ENCODE data around the gene ABHD17C. TPM values are rescaled to one million over a fixed set of nuclear protein-coding genes. Genes with fewer than 3 reads are reported as not detected.
A peak's percentile ranks its signal among the peaks of the same experiment; 100 is the strongest.

ABHD17C gene
- total RNA-seq (8.2 and 10.9 TPM in 2 replicates), polyA plus RNA-seq (5.6 and 5.9 TPM in 2 replicates), polyA minus RNA-seq (9.1 and 16.9 TPM in 2 replicates), Bru-seq, nascent RNA (percentile 61 among the genes with signal in this experiment), BruChase-seq, experiment 1, labeled RNA remaining after a 6-hour chase (percentile 55 among the genes with signal in this experiment), BruChase-seq, experiment 2, labeled RNA remaining after a 2-hour chase (percentile 54 among the genes with signal in this experiment)
- polyA plus RNA-seq (2011; cell fraction: cytosol; rRNA removed): 6.0 and 6.3 TPM in 2 replicates
- 4.1 and 4.5 TPM in 2 replicates for polyA plus RNA-seq (2011; cell fraction: nucleus; rRNA removed)
- 10.4 and 13.8 TPM in 2 replicates for polyA plus RNA-seq (2012)
- polyA minus RNA-seq (2011; cell fraction: cytosol; rRNA and poly(A)+ RNA removed): 24.6 TPM
- 6.3 and 6.8 TPM in 2 replicates for polyA minus RNA-seq (2011; cell fraction: nucleus; rRNA and poly(A)+ RNA removed)
- long read RNA-seq, transcript ABHD17C-201 (3 exons, 2,368 nt): major isoform, 19 of 22 reads
- long read RNA-seq, partial matches to known transcripts: 2 of 22 reads
- long read RNA-seq, other reads (novel, unspliced or antisense): 1 of 22 reads

DNA sequence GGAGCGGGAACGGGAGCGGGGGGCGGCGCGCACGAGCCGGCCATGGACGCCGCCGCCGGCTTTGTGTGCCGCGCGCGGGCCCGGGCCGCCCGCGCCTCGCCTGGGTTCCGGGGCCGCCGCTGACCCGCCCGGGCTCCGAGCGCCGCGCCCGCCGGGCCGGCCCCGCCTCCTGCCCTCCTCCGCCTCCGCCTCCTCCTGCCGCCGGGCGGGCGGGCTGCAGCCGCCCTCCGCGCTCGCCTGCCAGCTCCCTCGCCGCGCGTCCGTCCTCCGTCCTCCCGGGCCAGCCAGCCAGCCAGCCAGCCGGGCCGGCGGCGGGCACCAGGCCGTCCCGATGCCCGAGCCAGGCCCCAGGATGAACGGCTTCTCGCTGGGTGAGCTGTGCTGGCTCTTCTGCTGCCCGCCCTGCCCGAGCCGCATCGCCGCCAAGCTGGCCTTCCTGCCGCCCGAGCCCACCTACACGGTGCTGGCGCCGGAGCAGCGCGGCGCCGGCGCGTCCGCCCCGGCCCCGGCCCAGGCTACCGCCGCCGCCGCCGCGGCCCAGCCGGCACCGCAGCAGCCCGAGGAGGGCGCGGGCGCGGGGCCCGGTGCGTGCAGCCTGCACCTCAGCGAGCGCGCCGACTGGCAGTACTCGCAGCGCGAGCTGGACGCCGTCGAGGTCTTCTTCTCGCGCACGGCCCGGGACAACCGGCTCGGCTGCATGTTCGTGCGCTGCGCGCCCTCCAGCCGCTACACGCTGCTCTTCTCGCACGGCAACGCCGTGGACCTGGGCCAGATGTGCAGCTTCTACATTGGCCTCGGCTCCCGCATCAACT is at the start of gene ABHD17C:
ABHD17C (plus strand) TSS at position 212 of the 812 bp plus-strand sequence; CDS start at position 332, 120 bp downstream.
- DNase-seq (ENCODE audit: low read depth, low spot score): peak; percentile 51
- H3K4me3 ChIP-seq (replicated peaks in 1 of 3; ENCODE audit: insufficient read depth in 1 of 3, low read depth in 1 of 3, low read length in 3 of 3): peak within 1 kb of the TSS; percentile 80 to 96 (median 85)
- peak within 1 kb of the TSS; percentile 60 for H3K27ac ChIP-seq (ENCODE audit: insufficient read depth, low read depth, low read length)
- H3K9me3 ChIP-seq (replicated peaks; ENCODE audit: control insufficient read depth, insufficient read depth, low read length): no peaks in the 10 kb centered on the region
- peaks cover 16% of the 10 kb centered on the region for H3K4me1 ChIP-seq (ENCODE audit: control insufficient read depth, extremely low read depth, insufficient read depth, low read length)
- no peaks in the 10 kb centered on the region for H3K9me1 ChIP-seq (replicated peaks; ENCODE audit: control insufficient read depth, extremely low read depth, insufficient read depth, low read length)
- FAIRE-seq: no peak
- peaks cover 41% of the 10 kb centered on the region for H3K79me2 ChIP-seq (ENCODE audit: control insufficient read depth, insufficient read depth, low read length)
- dilution Hi-C loops (cut with MboI; ENCODE audit: extremely low pct_ligation_motif_present, low sequenced_read_pairs) (no loop called here), intact Hi-C loops (cut with micrococcal nuclease) (no loop called here)
- CTCF ChIA-PET: interaction anchor here (0.8 to 7.3 kb wide), 10 partner anchors 10 to 275 kb away, joined by 3 to 131 read pairs (median 5); partner anchors contain the start of gene CEMIP
- H3K27me3 ChIP-seq (ENCODE audit: control insufficient read depth in 2 of 2, insufficient read depth in 2 of 2, low read length in 2 of 2): no peaks in the 10 kb centered on the region
- H3K36me3 ChIP-seq (ENCODE audit: control insufficient read depth in 2 of 2, extremely low read depth in 1 of 2, insufficient read depth in 2 of 2, low read length in 2 of 2): no peaks in the 10 kb centered on the region
- H4K20me1 ChIP-seq (replicated peaks; ENCODE audit: control insufficient read depth, extremely low read depth, insufficient read depth, low read length): no peaks in the 10 kb centered on the region
- peak; percentile 64 for TF ChIP-seq POLR2A (IDR thresholded peaks at IDR 0.05; ENCODE audit: low read depth, low read length)
- TF ChIP-seq POLR2AphosphoS5 (IDR thresholded peaks at IDR 0.05; ENCODE audit: insufficient read depth, low read depth, low read length): peak; percentile 29
- no peak for TF ChIP-seq JUN (IDR thresholded peaks at IDR 0.05; ENCODE audit: borderline replicate concordance, insufficient read depth, insufficient read length, low read depth)
- POLR2A ChIA-PET: interaction anchor here (0.9 kb wide), 1 partner anchor 128 kb away, joined by 3 read pairs; no protein-coding TSS in a partner anchor
- peak within 1 kb of the TSS; percentile 88 for H2AFZ ChIP-seq (ENCODE audit: low read depth, low read length)
- H3K9ac ChIP-seq (replicated peaks; ENCODE audit: extremely low read depth, insufficient read depth, low read length): peak within 1 kb of the TSS; percentile 73
- H3K4me2 ChIP-seq (ENCODE audit: insufficient read depth, low read length): peak within 1 kb of the TSS; percentile 95
- no TSS peak for BruUV-seq (replicated peaks)

DNA sequence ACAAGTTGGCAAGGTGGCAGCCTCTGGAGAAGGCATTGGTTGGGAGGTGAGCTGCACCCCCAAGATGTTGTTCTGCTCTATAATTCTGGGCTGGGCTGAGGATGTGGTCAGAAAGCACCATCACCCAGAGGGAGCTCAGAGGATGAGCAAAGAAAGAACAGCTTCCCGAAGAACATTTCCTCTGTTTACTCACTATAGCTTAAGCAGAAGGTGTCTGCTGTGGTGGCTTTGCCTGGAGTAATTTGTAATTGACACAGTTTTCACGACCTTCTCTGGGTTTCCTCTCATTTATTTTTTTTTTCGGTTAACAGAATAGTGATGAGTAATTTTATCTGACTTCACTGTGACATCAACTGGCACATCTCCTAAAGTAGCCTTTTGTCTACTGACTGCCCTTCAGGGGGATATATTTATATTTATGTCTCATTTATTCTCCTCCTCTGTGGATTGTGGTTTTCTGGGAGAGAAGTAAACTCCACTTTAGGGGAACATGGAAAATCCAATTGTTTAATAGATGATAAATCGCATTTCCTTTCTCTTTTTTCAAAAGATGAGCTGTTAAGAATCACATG is 49.5 kb upstream of the ABHD17C start:
- Histone ChIP-seq H4K20me1 (replicated peaks; ENCODE audit: control insufficient read depth, extremely low read depth, insufficient read depth, low read length) (no peaks in the 10 kb centered on the region), H3K27ac (ENCODE audit: insufficient read depth, low read depth, low read length) (no peak overlapping the region), H3K4me3 (replicated peaks in 1 of 3; ENCODE audit: insufficient read depth in 1 of 3, low read depth in 1 of 3, low read length in 3 of 3) (no peak overlapping the region), H3K9ac (replicated peaks; ENCODE audit: extremely low read depth, insufficient read depth, low read length) (no peak overlapping the region), H3K36me3 (ENCODE audit: control insufficient read depth in 2 of 2, extremely low read depth in 1 of 2, insufficient read depth in 2 of 2, low read length in 2 of 2) (no peaks in the 10 kb centered on the region), H3K27me3 (ENCODE audit: control insufficient read depth in 2 of 2, insufficient read depth in 2 of 2, low read length in 2 of 2) (no peaks in the 10 kb centered on the region), H2AFZ (ENCODE audit: low read depth, low read length) (no peak overlapping the region), H3K4me1 (ENCODE audit: control insufficient read depth, extremely low read depth, insufficient read depth, low read length) (no peaks in the 10 kb centered on the region), H3K4me2 (ENCODE audit: insufficient read depth, low read length) (no peak overlapping the region), H3K9me3 (replicated peaks; ENCODE audit: control insufficient read depth, insufficient read depth, low read length) (no peaks in the 10 kb centered on the region), H3K79me2 (ENCODE audit: control insufficient read depth, insufficient read depth, low read length) (no peaks in the 10 kb centered on the region), H3K9me1 (replicated peaks; ENCODE audit: control insufficient read depth, extremely low read depth, insufficient read depth, low read length) (no peaks in the 10 kb centered on the region)
- intact Hi-C loops (cut with micrococcal nuclease) (no loop called here), dilution Hi-C loops (cut with MboI; ENCODE audit: extremely low pct_ligation_motif_present, low sequenced_read_pairs) (no loop called here)
- ChIA-PET POLR2A (no interaction called here), CTCF (interaction anchor here (0.9 to 1.0 kb wide), 2 partner anchors 78 to 131 kb away, joined by 4 read pairs; no protein-coding TSS in a partner anchor)
- FAIRE-seq: no peak
- no peak for DNase-seq (ENCODE audit: low read depth, low spot score)
- TF ChIP-seq JUN (IDR thresholded peaks at IDR 0.05; ENCODE audit: borderline replicate concordance, insufficient read depth, insufficient read length, low read depth) (no peak), EZH2 (IDR thresholded peaks at IDR 0.05; ENCODE audit: borderline replicate concordance, low read depth, low read length, severe bottlenecking) (no peak), POLR2AphosphoS5 (IDR thresholded peaks at IDR 0.05; ENCODE audit: insufficient read depth, low read depth, low read length) (no peak), MYC (IDR thresholded peaks at IDR 0.05; ENCODE audit: low read depth, low read length) (no peak), FOS (IDR thresholded peaks at IDR 0.05; ENCODE audit: borderline replicate concordance, insufficient read depth, low read length) (no peak), POLR2A (IDR thresholded peaks at IDR 0.05; ENCODE audit: low read depth, low read length) (no peak), GATA2 (IDR thresholded peaks at IDR 0.05; ENCODE audit: insufficient read depth, insufficient read length, low read depth, low read length) (no peak)
- TF ChIP-seq, protein P1, sequence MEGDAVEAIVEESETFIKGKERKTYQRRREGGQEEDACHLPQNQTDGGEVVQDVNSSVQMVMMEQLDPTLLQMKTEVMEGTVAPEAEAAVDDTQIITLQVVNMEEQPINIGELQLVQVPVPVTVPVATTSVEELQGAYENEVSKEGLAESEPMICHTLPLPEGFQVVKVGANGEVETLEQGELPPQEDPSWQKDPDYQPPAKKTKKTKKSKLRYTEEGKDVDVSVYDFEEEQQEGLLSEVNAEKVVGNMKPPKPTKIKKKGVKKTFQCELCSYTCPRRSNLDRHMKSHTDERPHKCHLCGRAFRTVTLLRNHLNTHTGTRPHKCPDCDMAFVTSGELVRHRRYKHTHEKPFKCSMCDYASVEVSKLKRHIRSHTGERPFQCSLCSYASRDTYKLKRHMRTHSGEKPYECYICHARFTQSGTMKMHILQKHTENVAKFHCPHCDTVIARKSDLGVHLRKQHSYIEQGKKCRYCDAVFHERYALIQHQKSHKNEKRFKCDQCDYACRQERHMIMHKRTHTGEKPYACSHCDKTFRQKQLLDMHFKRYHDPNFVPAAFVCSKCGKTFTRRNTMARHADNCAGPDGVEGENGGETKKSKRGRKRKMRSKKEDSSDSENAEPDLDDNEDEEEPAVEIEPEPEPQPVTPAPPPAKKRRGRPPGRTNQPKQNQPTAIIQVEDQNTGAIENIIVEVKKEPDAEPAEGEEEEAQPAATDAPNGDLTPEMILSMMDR (IDR thresholded peaks at IDR 0.05; ENCODE audit: extremely low read depth in 1 of 2, insufficient read depth in 1 of 2, low read depth in 1 of 2, low read length in 2 of 2): no peak
- TF ChIP-seq, protein P2, sequence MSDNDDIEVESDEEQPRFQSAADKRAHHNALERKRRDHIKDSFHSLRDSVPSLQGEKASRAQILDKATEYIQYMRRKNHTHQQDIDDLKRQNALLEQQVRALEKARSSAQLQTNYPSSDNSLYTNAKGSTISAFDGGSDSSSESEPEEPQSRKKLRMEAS (IDR thresholded peaks at IDR 0.05; ENCODE audit: insufficient read depth, insufficient read length): no peak
- no TSS peak for BruUV-seq (replicated peaks)

Data from endothelial cell of umbilical vein (primary cell).